Body of pancreas (tissue), 4 donors: ENCODE data around the gene SLC36A1. TPM values are rescaled to one million over a fixed set of nuclear protein-coding genes. Genes with fewer than 3 reads are reported as not detected.

Source experiments
- ATAC-seq: fragments of 150-250 bp; one replicate; pipeline ENCODE4 v1.9.1; 2016
- DNase-seq, 4 donors: peaks; one replicate each; pipeline ENCODE4 v3.0.0-alpha.2; 2019
- H3K27ac ChIP-seq, 4 donors: fragments of 200-600 bp; sonication (generic); 1 replicate in 3 of 4; 2 replicates in 1 of 4; pipeline versions ENCODE4 v1.5.1 to v1.6.1; 2016 to 2019; ENCODE audit warnings: mild to moderate bottlenecking in 1 of 4, mixed read lengths in 1 of 4, moderate library complexity in 1 of 4
- H3K27me3 ChIP-seq, 2 donors: fragments of 200-600 bp; sonication (generic); one replicate each; pipeline ENCODE4 v1.6.0; 2016; ENCODE audit warnings: mild to moderate bottlenecking in 1 of 2
- H3K36me3 ChIP-seq, 2 donors: fragments of 200-600 bp; sonication (generic); replicated peaks in 1 of 2; 2 replicates each; pipeline ENCODE4 v1.5.1; 2016; ENCODE audit warnings: low read depth in 2 of 2; ENCODE audit not compliant: insufficient read depth in 1 of 2
- H3K4me1 ChIP-seq: fragments of 200-600 bp; sonication (generic); one replicate; pipeline ENCODE4 v1.6.0; 2016
- H3K4me3 ChIP-seq, 2 donors: fragments of 200-600 bp; sonication (generic); 1 replicate in 1 of 2; 2 replicates in 1 of 2; pipeline ENCODE4 v1.5.1; 2016 to 2019
- H3K9me3 ChIP-seq, 3 donors: fragments of 200-600 bp; sonication (generic); 1 replicate in 2 of 3; 2 replicates in 1 of 3; pipeline ENCODE4 v1.5.1; 2016
- POLR2A ChIP-seq, 3 donors: fragments of 450-650 bp; IDR thresholded peaks; one replicate each; pipeline ENCODE4 v1.6.1; 2016; ENCODE audit warnings: antibody characterized with exemption in 3 of 3, mild to moderate bottlenecking in 2 of 3
- WGBS, 2 donors: methylation state at CpG; one replicate each; pipeline ENCODE4 v1.1.5; 2017; 5-methylcytosine and 5-hydroxymethylcytosine counted together
- intact Hi-C: fragments of 100-400 bp; cut with DNase I; formaldehyde crosslinking; loops from one replicate; pipeline ENCODE4 v1.15.1; 2023
- total RNA-seq, 2 donors: library from RNA; depleted of rRNA; stranded (reverse); fragments of >200 nt; gene quantifications; one replicate each; pipeline ENCODE4 v1.1.0, GENCODE V29; 2016
- TF ChIP-seq, protein P1 (sequence below), 7 experiments: fragments of 450-650 bp in 4 of 7; fragments of 200-600 bp in 3 of 7; sonication (generic) in 3 of 7; IDR thresholded peaks; one replicate each; pipeline ENCODE4 v1.5.1; 2016 to 2019; ENCODE audit warnings: antibody characterized with exemption in 7 of 7

SLC36A1 gene
- total RNA-seq, 2 donors from 2014 or later: 6.5 to 12.5 TPM

DNA sequence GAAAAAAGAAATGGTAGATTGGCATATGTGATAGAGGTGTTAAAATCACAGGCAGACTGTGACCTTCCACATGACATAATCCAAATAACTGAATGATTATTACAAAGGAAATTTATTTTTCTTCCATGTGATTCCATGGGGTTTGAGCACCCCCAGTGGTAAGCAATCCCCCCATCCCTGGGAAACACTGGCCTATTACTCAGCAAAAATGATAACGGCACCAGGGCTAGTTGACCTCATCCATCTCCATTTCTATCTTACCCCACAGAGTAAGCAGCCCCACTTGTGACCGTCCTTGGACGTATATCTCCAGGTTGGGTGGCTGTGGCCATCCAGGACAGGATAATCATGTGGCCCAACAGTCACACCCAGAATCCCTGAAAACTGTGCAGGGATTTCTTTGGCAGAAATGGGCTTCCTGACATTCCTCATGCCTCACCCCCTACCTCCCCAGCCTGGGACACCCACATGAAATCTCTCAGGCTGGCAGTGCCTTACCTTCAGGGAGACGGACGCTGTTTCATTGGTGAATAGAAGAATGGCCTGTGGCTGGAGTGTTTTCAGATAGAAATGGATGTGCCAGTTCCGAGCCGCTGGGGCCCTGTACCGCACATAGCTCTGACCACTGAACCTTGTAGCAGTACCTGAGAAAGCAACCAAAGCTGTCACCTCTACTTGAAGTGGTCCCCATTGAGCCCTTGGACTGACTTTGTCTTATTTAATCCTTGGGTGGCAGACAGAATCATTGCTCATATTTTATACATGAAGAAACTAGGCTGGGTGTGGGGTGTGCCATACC lies 69.9 kb downstream of the SLC36A1 start:
- H3K27ac ChIP-seq: no peak overlapping the region
- ATAC-seq: no peak
- intact Hi-C loops: no loop called here
- H3K9me3 ChIP-seq: no peaks in the 10 kb centered on the region
- H3K4me3 ChIP-seq: no peak overlapping the region
- H3K36me3 ChIP-seq: no peaks in the 10 kb centered on the region
- no peak for TF ChIP-seq POLR2A (IDR thresholded peaks at IDR 0.05)
- TF ChIP-seq, protein P1, sequence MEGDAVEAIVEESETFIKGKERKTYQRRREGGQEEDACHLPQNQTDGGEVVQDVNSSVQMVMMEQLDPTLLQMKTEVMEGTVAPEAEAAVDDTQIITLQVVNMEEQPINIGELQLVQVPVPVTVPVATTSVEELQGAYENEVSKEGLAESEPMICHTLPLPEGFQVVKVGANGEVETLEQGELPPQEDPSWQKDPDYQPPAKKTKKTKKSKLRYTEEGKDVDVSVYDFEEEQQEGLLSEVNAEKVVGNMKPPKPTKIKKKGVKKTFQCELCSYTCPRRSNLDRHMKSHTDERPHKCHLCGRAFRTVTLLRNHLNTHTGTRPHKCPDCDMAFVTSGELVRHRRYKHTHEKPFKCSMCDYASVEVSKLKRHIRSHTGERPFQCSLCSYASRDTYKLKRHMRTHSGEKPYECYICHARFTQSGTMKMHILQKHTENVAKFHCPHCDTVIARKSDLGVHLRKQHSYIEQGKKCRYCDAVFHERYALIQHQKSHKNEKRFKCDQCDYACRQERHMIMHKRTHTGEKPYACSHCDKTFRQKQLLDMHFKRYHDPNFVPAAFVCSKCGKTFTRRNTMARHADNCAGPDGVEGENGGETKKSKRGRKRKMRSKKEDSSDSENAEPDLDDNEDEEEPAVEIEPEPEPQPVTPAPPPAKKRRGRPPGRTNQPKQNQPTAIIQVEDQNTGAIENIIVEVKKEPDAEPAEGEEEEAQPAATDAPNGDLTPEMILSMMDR (IDR thresholded peaks at IDR 0.05): no peak
- H3K27me3 ChIP-seq: no peaks in the 10 kb centered on the region
- WGBS, 2 donors: 91 to 94% methylated on average over 8 of the region's 8 CpGs
- H3K4me1 ChIP-seq: no peaks in the 10 kb centered on the region
- DNase-seq: no peak

GRCh38 chr5:151520294-151520693 lies 72.9 kb downstream of the SLC36A1 start:
- H3K9me3 ChIP-seq: no peaks in the 10 kb centered on the region
- intact Hi-C loops: no loop called here
- no peaks in the 10 kb centered on the region for H3K36me3 ChIP-seq
- WGBS, 2 donors: 67 to 72% methylated on average over 7 of the region's 7 CpGs
- H3K27ac ChIP-seq: no peak overlapping the region
- H3K27me3 ChIP-seq: no peaks in the 10 kb centered on the region
- DNase-seq: no peak
- TF ChIP-seq POLR2A (IDR thresholded peaks at IDR 0.05): no peak
- TF ChIP-seq, protein P1 (IDR thresholded peaks at IDR 0.05): no peak
- no peak overlapping the region for H3K4me3 ChIP-seq
- no peaks in the 10 kb centered on the region for H3K4me1 ChIP-seq
- ATAC-seq: no peak

DNA sequence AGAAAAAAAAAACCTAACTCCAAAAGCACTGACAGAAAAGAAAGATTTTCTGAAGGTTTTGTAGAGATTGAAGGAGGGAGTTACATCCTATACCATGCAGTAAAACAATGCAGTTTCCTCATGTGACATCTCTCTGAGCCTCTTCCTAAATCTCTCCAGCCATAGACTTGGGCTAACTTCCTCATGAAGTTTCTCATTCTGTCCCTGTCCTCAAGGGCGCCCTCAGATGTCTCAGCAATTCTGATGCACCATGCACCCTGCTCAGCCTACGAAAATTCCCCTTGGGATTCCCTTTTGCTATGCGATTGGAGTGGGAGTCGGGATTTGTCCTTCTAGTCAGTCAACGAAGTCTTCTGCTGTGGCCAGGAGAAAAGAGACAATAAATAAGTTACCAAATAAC lies 74.8 kb downstream of the SLC36A1 start:
- TF ChIP-seq POLR2A (IDR thresholded peaks at IDR 0.05): no peak
- TF ChIP-seq, protein P1 (IDR thresholded peaks at IDR 0.05): no peak
- Histone ChIP-seq H3K27ac (no peak overlapping the region), H3K4me1 (no peaks in the 10 kb centered on the region), H3K36me3 (no peaks in the 10 kb centered on the region), H3K27me3 (no peaks in the 10 kb centered on the region), H3K9me3 (no peaks in the 10 kb centered on the region), H3K4me3 (no peak overlapping the region)
- DNase-seq (no peak), ATAC-seq (no peak)
- 61 to 69% methylated on average over 5 of the region's 5 CpGs for WGBS, 2 donors
- intact Hi-C loops: no loop called here

GRCh38 chr5:151523335-151523734 lies 75.9 kb downstream of the SLC36A1 start:
- Histone ChIP-seq H3K9me3 (no peaks in the 10 kb centered on the region), H3K4me1 (no peaks in the 10 kb centered on the region), H3K27ac (no peak overlapping the region), H3K36me3 (no peaks in the 10 kb centered on the region), H3K4me3 (no peak overlapping the region), H3K27me3 (no peaks in the 10 kb centered on the region)
- intact Hi-C loops: no loop called here
- 58 to 68% methylated on average over 2 of the region's 2 CpGs for WGBS, 2 donors
- TF ChIP-seq, protein P1 (IDR thresholded peaks at IDR 0.05): peak in 5 of 7 experiments; percentile 17 to 39 (median 29)
- no peak for TF ChIP-seq POLR2A (IDR thresholded peaks at IDR 0.05)
- DNase-seq: peak in 1 of 4 donors; percentile 16
- ATAC-seq: no peak

DNA sequence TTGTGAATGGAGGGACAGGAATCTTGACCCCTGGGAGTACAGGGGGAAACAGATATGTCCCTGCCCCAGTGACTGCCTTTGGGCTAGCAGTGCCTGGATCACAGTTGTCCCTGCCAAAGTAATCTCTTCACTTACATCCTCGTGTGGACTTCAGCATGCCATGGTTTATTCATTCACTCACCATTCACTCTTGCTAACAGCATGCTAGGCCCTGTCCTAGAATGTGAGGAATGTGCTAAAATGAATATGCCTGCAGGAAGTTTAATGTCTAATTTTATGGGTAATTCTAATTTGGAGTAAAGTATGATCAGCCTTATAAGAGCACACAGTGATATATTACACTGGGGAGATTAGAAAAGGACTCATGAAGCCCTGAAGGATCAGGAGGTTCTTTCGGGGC lies 80.8 kb downstream of the SLC36A1 start:
- Histone ChIP-seq H3K27me3 (no peaks in the 10 kb centered on the region), H3K4me1 (no peaks in the 10 kb centered on the region), H3K9me3 (no peaks in the 10 kb centered on the region), H3K27ac (no peak overlapping the region), H3K4me3 (no peak overlapping the region), H3K36me3 (no peaks in the 10 kb centered on the region)
- no peak for ATAC-seq
- intact Hi-C loops: no loop called here
- 54 to 59% methylated on average over 2 of the region's 2 CpGs for WGBS, 2 donors
- DNase-seq: no peak
- TF ChIP-seq POLR2A (IDR thresholded peaks at IDR 0.05): no peak
- TF ChIP-seq, protein P1 (IDR thresholded peaks at IDR 0.05): no peak
